HG03457 (cell line): Measurements from ENCODE around the gene SLC1A7.

ENCODE experiments used
- ATAC-seq: cut with Tn5 transposase; IDR thresholded peaks from one replicate; pipeline ENCODE4 v1.9.1; 2021; ENCODE audit warnings: moderate number of reproducible peaks; ENCODE audit not compliant: unreplicated experiment

Gene SLC1A7

DNA sequence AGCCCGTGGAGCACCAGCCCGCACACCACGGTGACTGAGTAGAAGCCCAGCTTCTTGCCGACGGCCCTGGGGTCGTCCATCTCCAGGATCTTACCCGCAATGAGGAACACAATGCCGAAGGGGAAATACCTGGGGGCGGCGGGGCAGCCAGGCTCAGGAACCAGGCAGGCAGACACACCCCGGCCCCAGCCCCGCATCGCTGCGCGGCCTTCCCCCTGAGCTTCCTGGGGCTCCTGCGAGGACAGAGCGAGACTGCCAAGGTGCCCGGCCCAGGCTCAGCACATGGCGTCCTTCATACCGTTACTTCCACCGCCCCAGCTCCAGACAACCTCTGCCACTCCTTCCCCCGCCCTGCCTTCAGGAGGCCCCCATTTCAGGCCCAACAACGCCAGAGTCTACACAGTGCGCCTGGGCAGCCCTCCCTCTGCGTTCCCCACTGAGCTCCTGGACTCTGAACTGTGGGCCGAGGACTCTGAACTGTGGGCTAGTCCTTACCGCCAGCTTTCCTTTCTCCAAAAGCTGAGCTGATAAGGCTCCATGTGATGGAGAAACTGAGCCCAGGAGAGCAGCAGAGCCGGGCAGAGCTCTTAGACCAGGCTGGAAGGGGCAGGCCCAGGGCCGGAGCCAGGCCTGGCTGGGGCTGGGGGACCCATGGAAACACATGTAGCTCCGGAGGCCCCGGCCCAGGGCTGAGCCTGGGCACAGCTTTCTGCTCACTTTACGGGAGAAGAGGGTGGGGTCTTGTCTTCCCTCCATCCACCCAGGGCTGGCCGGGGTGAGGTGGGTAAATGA lies 49.6 kb downstream of the SLC1A7 start:
- ATAC-seq, result no peak

DNA sequence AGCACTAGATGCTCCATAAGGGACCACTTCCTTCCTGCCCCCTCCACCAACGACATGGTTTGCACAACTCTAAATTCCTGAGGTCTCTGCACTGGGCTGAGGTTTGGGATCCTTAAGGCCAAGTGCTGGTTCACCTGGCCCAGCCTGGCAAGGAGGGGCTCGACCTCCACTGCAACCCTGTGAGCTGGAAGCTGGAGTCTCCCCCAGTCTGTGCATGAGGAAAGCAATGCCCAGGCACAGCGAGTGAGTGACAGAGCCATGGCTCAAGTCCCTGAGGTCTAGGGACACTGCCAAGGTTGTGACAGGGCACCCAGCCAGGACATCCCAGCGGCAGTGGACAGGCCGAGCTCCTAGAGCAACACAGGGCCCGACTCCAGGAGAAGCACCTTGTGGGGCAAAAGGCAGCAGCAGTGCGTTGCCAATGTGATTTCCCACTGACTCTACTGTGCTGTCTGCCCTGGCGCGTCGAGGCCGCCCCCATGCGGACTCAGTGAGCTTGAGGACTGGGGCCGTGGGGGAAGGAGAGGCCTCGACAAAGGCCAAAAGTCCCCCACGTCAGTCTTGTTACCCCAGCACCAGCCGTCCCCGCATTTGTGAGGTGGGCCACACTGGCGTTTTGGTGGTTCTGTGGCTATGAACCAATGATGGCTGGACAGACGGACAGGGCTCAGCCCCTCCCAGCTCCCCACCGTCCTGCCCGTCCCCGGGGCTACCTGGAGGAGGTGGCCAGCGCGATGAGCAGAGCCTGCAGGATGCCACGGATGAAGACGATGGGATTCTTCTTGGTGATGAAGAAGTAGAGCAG lies 50.4 kb downstream of the SLC1A7 start:
- ATAC-seq, result no peak

DNA sequence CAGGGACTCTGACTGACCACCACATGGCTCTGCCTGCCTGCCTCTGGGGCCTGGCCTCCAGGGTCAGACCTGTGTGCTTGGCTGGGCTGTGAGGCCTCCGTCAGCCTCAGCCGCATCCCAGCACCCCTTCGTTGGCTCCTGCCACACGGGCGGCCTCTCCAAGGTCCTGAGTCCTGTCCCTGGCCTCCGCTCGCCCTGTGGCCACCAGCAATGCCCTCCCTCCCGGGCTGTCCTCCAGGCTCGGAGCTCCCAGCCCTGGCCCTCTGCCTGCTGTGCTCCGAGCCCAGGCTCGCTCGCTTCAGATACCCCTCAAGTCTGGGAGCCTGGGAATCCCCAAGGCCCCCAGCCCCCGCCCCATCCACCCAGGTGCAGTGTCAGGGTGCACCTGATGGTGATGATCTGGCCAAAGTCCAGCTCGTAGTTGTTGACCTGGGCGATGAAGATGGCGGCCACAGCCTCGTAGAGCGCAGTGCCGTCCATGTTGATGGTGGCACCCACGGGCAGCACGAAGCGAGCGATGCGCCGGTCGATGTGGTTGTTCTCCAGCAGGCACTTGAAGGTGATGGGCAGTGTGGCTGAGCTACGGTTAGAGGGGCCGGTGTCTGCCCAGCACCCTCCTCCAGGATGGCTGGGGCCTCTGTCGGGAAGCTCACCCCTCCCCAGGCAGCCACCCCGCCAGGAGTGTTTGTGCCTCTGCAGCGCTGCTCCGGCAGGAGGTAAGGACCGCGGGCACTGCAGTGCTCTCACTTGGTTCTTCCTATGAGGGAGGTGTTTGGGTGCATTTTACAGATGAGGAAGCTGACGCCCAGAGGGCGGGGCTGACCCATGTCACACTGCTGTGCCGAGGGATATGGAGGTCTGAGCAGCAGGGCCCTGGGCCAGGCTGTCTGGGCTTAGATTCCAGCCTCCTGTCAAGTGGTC lies 52.0 kb downstream of the SLC1A7 start:
- no peak for ATAC-seq

DNA sequence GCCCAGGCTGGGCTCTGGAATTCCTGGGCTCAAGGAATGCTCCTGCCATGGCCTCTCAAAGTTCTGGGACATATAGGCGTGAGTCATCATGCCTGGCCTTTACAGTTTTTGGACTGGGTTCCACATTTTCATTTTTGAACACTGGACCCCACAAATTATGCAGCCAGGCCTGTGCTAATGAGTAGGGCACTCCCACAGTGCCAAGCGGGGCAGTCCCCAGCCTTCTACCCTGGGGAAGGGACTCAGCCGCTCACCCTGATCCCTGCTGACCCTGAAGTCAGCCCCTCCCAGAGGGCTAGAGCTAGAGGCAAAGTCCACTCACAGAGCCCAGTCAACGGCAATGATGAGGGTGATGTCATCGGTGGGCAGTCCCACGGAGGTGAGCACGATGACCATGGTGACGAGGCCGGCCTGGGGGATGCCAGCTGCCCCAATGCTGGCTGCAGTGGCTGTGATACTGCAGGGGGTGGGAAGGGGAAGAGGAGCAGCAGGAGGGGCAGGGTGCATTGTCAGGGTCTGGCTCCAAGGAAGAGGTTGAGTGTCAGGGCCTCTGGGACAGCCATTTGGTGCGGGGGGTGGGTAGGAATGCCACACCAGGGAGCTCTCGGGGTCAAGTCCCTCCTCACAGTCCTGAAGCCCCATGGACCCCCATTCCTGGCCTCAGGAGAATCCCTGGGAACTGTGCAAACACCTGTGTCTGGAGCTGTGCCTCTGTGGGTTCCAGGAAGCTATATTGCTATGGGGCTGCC lies 52.8 kb downstream of the SLC1A7 start:
- ATAC-seq, result no peak

DNA sequence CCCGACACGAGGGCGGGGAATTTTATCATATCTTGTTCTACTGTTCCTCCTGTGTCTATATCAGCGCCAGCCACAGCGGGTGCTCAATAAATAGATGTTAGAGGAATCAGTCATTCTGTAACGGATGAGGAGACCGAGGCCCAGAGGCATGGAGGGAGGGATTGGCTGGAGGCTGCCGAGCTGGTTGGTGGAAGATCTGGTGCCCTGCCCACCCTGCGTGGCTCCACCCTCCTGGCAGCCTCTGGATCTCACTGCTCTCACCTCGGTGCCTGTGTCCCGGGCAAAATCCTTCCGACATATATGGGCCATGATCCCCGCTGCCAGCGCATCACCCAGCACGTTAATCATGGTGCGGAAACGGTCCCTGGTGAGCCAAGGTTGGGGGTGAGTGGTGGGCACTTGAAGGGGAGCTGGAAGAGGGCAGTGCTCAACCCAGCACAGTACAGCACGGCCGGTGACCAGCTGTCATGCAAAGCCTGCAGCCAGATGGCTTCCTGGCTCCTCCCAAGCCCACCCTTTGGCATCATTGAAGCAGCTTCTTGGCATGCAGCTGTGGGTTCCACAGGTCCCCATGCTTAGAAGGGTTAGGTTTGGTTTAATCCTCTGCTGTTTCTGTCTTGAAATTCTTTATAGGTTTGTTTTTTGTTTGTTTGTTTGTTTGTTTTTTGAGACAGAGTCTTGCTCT lies 53.7 kb downstream of the SLC1A7 start:
- no peak for ATAC-seq

DNA sequence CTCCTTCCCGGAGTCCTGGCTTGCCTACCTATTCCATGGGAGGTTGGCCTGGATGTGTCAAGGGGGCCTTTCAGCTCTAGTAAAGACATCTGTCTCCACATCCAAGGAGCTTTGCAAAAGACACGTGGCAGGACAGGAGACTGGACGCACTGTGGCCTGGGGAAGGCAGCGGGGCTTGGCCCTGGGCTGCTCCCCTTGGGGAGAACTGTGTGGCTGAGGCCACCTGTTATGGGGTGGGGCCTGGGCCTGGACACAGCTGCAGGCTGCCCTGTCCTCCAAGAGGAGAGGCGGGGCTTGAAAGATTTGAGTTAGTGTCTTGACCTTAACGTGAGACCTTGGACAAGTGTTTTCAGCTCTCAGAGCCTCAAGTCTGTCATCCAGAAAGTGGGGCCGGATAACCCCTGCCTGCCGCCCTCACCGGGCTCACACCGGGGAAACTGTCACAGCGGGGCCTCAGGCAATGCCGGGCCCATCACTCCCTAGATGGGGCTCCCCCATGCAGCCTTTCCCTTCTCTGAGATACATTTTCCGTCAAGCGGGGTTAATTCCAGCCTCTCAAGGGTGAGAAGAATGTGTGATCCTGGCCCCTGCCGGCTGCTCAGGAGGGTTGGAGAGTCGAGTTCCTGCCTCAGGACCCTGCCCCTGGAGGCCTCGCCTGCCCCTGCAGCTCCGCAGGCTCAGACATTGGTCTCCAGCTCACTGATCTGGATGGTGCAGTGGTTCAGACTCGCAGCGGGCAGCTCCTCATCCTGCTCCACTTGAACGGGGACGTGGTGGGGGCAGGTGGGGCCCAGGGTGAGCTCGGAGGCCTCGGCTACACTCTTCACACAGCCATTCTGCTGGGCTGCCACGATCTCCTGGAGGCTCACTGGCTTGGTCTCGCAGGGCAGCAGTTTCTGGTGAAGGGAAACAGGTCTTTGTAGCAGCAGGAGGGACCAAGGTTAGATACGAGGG lies 54.8 kb downstream of the SLC1A7 start:
- no peak for ATAC-seq

DNA sequence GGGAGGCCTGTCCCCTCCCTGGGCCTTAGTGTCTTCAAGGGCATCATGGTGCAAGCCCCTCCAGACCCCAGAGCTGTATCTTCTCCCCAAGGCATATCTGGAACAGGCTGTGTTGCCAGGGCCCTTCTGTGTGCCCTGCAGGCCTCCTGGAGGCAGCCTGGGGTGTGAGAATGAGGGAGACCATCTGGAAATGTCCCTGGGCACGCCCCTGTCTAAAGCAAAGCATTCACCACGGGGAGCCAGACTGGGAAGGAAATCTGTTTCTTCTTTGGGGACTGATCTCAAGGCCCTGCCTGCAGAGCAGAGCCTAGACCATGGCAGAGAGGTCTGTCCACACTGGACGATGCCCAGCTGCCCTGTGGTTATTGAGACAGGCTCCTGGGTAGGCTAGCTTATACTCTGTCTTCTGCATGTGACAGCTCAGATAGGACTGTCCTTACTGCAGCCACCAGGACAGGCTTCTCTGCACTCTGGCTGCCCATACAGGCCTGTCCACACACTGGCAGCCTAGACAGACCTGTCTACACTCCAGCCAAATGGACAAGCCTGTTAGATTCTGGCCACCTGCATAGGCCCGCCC lies 55.9 kb downstream of the SLC1A7 start:
- no peak for ATAC-seq

DNA sequence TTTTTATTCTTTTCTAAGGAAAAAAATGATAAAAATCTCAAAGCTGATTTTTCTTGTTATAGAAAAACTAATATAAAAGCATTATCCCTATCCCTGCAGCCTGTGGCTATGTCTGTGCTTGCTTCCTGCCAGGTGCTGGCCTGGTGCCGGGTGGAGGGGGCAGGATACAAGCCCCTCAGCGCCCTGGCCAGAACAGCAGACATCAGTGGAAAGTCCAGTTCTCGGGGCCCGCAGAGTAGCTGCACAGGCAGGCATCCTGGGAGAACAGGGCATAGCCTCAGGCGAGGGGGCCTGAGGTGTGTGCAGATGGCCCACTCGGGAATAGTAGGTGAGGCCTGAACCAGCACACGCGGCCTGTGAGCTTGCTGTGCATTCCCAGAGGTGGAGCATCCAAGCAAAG lies 57.0 kb downstream of the SLC1A7 start:
- no peak for ATAC-seq

DNA sequence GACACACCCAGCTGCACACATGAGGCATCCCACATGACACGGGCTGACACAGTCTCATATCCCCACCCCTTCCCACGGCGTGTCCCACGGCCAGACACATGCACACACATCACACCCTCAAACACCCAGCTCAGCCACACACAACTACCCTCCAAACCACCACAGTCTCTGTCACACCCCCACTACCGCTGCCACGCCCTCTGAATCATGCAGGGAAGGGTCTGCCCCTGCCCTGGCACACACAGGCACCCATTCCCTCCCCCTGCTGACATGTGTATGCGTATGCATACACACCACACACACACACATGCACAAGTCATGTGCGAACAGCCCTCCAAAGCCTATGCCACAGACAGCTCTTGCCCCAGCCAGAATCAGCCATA lies 57.9 kb downstream of the SLC1A7 start:
- ATAC-seq, result no peak

DNA sequence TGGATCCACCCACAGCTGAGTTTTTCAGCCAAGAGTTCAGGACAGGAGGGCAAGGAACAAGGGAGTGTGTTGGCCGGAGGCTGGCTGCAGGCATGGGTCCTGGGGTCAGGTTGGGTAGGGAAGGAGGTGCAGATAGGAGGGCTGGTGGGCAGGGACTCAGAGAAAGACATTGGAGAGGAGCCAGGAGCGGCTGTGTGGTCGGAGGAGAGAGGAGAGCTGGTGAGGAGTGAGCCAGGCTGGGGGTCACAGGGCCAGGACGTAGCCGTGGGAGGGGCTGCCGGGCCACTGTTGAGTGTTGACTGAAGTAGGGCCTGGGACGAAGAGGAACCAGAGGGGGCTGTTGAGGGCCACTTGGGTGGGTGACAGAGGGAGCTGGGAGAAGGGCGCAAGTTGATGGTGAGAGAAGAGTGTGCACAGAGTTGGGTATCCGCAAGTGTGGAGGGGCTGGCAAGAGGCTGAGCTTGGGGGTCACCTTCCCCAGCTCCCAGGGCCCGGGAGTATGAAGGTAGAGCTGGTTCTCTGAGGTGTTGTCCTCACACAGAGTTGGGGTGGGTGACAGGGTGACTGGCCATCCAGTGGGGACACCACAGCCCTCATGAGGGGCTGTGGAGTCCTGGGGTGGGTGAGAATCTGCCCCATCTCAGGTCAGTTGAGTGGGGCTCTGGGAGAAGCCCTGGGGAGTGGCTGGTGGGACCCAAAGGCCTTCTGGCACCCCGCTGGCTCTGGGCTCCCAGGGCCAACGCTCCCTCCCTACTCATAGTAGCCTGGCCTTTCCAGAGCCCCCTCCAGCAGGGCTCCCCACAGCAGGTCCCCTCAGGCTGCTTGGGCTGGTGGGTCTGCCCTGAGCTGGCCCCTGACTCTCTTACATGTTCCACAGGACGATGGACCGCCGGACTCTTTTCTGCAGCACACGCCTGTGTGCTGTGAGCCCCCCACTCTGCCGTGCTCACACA lies 58.5 kb downstream of the SLC1A7 start:
- ATAC-seq, result no peak

DNA sequence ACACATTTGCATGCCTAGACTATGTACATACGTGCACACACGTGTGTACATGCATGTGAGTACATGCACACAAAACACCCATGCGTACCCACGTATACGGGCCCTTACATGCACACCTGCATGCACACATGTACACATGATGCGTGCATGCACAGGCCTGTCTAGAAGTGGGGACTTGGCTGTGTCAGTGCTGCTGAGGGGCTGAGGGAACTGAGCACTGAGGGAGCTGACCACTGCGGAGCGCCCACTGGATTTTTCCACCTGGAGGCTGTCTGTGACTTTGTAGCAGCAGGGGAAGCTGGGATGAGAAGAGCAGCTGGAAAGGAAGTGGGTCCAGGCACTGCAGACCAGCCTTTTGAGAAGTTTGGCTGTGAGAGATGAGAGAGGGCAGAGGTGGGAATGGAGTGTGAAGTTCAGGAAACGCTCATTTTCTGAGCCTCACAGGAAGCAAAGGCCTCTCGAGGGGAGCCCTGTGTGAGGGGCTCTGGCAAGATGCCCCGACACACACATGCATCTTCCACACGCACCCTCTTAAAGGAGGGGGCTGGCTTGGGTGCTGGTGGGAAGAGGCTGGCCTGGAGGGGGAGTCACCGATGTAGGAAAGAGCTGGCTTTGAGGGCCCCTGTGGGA lies 59.5 kb downstream of the SLC1A7 start:
- ATAC-seq, result no peak

DNA sequence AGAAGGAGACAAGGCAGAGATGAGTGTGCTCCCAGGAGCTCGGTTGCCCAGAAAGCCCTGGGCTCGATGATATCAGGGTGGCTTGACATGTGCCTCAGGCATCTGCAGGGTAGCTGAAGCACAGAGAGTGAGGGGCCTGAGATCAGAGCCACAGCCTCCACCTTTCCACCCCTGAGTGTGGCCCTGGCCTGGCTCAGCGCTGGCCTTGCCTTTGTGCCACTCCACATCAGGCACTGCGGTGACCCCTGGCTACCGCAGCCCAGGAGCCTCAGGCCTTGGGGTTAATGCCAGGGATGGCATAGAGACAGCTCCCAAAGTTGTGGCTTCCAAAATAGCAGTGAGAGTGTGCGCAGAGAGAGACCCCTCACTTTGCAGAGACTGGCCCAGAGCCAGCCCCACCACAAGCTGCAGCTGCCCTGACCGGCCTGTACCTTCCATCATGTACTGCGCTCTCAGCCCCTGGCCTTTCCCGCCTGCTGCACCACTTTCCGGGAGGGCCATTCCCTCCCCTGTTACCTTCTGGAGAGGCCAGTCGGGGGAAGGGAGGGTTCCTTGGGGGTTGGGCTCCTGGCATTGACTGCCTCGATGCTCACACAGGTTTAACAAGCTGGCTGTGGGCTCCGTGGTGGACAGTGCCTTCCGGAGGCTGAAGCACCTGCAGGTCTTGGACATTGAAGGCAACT lies 60.9 kb downstream of the SLC1A7 start:
- no peak for ATAC-seq

DNA sequence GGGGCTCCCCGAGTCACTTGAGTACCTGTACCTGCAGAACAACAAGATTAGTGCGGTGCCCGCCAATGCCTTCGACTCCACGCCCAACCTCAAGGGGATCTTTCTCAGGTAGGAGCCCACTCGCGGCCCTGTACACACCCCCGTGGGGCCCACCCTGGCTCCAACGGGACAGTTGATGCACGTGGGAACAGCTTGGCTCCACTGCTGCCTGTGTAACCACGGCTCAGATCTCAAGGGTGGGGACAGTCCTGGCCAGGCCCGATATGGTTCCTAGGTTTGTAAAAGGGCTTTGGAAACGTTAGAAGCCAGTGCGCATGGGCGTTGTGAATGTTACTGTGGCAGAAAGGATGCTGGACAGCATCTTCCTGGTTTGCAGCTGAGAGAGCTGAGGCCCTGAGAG lies 61.7 kb downstream of the SLC1A7 start:
- no peak for ATAC-seq

DNA sequence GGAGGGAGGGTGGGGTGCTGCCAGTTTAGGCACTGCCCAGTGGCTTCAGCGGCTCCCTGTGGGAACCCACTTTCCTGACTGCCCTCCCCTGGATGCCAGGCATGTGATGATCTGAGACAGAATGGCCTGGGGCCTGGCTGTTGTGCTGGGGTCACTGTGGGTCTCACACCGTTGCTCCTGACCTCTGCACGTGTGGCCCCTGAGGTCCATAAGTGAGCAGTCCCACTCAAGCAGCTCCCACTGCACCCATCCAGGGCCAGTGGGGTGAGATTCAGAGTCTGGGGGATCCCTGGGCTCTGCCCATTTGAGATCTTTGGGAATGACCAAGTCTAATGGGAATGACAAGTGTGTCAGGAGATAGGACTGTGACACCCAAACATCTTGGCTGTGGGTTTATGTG lies 62.4 kb downstream of the SLC1A7 start:
- no peak for ATAC-seq

DNA sequence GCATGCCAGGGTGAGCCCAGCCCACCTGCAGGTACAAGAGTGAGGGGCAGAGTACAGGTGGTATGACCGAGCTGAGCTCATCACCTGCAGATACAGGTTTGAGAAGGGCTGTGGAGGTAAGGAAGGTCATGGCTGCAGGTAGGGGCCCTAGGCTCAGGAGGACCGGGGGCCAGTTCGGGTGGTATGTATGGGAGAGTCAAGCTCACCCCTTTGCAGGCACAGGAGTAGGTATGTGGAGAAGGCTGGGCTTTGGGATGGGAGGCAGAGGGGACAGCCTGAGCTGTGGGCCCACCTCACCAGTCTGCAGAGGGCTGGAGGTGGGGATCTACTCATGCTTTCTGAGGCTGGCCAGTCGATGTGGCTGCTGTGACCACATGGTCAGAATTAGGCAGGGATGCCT lies 63.2 kb downstream of the SLC1A7 start:
- no peak for ATAC-seq

DNA sequence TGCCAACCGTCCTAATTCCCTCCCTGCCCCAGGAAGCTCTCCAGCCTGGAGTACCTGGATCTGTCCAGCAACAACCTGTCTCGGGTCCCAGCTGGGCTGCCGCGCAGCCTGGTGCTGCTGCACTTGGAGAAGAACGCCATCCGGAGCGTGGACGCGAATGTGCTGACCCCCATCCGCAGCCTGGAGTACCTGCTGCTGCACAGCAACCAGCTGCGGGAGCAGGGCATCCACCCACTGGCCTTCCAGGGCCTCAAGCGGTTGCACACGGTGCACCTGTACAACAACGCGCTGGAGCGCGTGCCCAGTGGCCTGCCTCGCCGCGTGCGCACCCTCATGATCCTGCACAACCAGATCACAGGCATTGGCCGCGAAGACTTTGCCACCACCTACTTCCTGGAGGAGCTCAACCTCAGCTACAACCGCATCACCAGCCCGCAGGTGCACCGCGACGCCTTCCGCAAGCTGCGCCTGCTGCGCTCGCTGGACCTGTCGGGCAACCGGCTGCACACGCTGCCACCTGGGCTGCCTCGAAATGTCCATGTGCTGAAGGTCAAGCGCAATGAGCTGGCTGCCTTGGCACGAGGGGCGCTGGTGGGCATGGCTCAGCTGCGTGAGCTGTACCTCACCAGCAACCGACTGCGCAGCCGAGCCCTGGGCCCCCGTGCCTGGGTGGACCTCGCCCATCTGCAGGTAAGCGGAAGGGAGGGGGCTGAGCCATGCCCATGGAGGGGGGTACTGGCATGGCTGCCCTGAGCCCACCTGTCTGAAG lies 63.9 kb downstream of the SLC1A7 start:
- ATAC-seq, result no peak
